DOHH2 (cell line): ENCODE results near the gene SERPINF2.

ENCODE experiments used
- CTCF ChIP-seq: fragments of 200-600 bp; sonication (generic); IDR thresholded peaks from one replicate; pipeline ENCODE4 v1.5.1; 2014; ENCODE audit warnings: antibody characterized with exemption, mild to moderate bottlenecking, low read depth, low read length; ENCODE audit not compliant: poor library complexity, severe bottlenecking
- EZH2phosphoT487 ChIP-seq: fragments of 200-600 bp; sonication (generic); IDR thresholded peaks from 2 replicates; pipeline ENCODE4 v1.6.1; 2017; ENCODE audit warnings: borderline replicate concordance, mild to moderate bottlenecking, antibody characterized with exemption, low read length, moderate library complexity, mixed read lengths

- no peak for TF ChIP-seq CTCF
- TF ChIP-seq EZH2phosphoT487: peak; percentile 91; the same call in 1 of the 2 replicates
Measured at GRCh38 chr17:1709971-1710806, 32.5 kb upstream of the SERPINF2 start, which contains the start of gene TLCD2.
